Stimulated activated CD8-positive, alpha-beta memory T cell treated with anti-CD3 and anti-CD28 coated beads, Interleukin-15, amount 100 ng/mL, for 24 hours (primary cell): Measurements from ENCODE around the gene ANXA6.
"Not testable (repeated sequence)": the region's sequence is repeated elsewhere in the genome, so short reads cannot be mapped to it uniquely, and the experiment has no call there.

Experiments
- DNase-seq: peaks from one replicate; pipeline ENCODE4 v3.0.0-alpha.2; 2020; ENCODE audit warnings: low read depth

Gene ANXA6

DNA sequence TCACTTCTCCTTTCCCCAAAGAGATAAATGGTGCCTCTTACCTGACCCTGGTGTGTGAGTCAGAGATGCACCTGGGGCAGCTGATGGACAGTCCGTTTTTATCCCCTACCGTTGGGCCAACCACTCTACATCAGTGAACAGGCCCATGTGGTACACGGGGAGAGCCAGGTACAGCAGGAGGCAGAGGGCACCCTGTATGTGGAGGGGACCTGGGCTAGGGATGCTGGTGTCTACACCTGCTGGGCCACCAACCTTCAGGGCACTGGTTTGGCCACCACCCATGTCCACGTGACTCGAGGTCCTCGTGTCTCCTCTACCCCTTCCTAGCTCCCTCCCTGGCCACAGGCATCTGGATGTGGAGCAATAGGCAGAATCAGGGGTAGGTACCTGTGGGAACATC is 22.7 kb upstream of the ANXA6 start:
- DNase-seq, result no peak

DNA sequence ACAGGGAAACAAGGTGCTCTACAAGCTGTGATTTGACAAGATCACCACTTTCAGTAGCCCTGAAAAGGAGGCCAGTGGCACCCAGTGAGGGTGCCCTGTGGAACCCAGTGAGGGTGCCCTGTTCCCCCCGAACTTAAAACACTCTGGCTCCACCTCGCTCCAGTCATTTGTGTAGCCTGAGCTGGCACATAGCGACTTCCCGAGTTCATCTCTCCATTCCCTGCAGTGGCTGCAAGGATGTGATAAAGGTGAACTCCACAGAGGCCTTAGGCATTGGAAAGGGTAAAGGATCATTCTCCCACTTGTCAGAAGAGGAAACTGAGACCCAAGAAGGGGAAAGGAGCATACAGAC is 21.9 kb upstream of the ANXA6 start:
- no peak for DNase-seq

DNA sequence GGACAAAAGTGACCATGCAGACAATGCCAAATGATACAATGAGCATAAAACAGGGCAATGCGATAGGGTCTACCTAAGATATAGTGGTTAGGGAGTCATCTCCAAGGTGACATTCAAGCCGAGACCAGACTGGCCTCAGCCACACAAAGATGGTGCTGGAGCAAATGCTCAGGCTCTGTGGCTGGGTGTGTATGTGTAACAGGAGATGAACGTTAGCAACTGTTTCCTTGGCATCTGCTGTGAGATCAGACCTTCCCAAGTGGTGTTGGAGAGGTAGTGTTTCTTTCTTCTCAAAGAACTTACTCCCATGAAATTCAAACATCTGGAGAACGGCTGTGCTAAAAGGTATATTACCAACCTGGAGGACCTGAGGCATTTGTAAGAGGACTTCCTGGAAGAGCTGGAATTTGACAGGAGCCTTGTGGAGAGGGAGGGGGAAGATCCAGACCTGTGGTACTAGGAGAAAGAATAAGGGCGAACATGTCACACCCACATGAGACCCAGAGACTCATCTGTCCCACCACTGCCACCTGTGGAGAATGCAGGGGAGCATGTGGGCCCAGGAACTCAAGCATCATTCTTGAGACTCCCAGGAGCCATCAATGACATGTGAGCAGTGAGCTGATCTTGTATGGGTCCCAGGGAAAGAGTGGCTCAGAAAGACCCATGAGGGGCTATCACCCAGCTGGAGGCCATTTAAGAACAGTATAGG is 21.4 kb upstream of the ANXA6 start:
- DNase-seq, result no peak

DNA sequence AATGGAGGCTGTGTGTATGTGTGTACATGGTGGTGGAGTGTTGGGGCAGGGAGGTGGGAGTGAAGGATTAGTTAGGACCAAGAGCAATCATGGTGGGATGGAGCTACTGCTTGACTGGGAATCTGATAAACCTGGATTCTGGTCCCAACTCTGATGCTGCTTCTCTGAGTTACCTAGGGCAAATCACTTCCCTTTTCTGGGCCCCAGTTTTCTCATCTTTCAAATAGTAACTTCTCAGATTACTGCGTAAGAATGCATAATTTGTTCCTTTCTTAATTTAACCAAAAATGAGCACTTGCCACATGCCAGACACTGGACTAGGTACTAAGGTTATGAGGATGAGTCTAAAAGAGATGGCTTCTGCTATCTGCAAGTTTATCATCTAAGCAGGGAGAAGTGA is 20.8 kb upstream of the ANXA6 start:
- no peak for DNase-seq

GRCh38 chr5:151176268-151176667 is 18.7 kb upstream of the ANXA6 start:
- DNase-seq, result not testable (repeated sequence)

GRCh38 chr5:151174612-151175101 is 17.1 kb upstream of the ANXA6 start:
- no peak for DNase-seq

GRCh38 chr5:151173711-151174611 is 16.4 kb upstream of the ANXA6 start:
- no peak for DNase-seq

DNA sequence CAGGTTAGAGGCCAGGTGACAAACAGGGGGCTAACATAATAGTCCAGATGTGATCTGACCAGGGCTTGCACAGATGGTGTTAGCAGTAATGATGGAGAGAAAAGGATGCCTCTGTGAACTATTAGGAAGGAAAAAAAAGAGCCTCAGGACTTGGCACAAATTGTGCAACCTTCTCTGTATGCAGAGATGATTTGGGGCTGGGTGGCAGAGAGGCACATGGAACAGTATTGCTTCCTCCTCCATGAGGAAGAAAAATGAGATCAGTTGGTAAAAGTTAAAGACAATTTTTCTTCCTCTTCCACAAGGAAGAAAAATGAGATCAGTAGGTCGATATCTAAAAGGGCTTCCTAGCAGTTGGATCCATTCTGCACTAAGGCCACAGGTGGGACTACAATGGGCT is 13.9 kb upstream of the ANXA6 start:
- DNase-seq, result no peak

GRCh38 chr5:151168602-151169344 is 11.2 kb upstream of the ANXA6 start:
- no peak for DNase-seq

DNA sequence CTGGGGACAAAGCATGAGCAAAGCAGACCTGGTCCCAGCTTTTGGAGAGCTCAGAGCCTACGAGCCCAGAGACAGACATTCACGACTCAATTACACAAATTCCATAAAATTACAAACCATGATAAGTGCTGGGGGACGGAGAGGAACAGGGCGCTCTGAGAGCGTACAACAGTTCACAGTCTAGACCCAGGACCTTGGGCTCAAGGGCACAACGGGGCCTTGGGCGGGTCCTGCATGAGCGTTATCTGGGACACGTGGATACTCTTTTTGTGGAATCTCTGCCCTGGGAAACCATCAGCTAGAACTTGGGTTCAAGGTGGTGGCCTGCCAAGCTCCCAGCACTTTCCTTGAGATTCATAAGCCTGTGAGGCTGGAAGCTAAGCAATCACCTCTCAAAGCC is 9.4 kb upstream of the ANXA6 start:
- no peak for DNase-seq

- DNase-seq, result peak; percentile 38
Observed at GRCh38 chr5:151164687-151165392, 7.3 kb upstream of the ANXA6 start.

GRCh38 chr5:151162776-151163175 is 5.2 kb upstream of the ANXA6 start:
- DNase-seq, result no peak

DNA sequence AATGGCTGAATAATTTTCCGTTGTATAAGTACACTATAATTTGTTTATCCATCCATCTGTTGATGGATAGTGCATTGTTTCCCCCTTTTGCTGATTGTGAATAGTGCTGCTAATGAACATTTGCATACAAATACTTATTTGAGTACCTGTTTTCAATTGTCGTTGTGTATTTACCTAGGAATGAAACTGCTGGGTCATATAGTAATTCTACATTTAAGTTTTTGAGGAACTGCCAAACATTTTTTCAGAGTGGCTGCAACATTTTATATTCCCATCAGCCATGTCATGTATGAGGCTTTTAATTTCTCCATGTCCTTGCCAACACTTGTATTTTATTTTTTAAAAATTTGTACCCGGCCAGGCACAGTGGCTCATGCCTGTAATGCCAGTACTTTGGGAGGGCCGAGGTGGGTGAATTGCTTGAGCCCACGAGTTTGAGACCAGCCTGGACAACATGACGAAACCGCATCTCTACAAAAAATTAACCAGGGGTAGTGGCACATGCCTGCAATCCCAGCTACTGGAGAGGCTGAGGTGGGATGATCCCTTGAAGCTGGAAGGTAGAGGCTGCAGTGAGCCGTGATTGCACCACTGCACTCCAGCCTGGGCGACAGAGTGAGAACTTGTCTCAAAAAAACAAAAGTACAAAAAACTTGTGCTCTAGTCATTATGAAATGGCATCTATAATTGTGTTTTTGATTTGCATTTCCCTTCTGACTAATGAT is 2.2 kb upstream of the ANXA6 start:
- no peak for DNase-seq

DNA sequence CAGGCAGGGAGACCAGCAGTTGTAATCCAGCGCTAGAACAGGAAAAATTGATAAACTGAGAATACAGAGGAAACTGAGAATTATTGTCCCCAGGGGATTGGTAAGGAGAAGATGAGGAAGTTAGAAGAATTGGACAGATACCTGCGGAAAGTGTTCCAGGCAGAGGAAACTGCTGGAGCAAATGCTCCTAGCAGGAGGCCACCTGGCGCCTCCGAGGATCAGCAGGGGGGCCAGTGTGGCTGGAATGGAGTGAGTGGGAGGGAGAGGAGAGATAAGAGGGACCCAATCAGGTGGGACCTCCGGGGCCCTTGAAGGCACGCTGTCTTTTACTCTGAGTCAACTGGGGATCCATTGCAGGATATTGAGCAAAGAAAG is 695 bp upstream of the ANXA6 start:
- no peak for DNase-seq

GRCh38 chr5:151156507-151157420 is 815 bp downstream of the ANXA6 start:
- DNase-seq, result no peak

DNA sequence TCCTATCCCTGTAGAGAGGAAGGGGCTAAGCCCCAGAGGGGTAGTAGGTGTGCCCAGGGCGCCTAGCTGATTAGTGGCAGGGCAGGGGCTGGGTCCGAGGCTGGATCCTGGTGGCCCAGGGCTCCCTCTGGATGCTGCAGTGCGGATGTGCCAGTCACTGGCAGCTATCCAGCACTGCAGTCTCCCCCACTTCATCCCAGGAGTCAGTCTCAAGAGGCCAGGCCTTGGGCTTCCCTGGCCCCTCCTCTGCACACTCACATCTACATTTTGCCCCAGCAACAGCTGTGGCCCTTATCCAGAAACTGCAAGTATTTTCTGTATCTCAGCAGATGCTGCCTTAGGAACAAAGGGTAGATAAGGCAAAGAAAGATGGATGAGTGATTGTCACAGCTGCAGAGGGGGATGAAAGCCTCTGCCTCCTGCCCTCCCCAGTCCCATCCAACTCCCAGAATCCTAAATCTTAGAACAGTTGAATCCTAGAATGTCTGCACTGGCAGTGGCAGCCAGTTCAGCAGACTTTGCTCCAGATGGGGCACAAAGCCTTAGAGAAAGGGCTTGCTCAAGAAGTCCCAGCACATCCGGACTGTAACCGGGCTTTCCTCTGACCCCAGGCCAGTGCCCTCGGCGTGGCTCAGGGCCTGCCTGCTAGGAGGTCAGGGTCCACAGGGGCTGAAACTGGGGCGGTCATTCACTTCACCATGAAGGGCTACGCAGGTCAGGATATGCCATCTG is 1.6 kb downstream of the ANXA6 start:
- no peak for DNase-seq

GRCh38 chr5:151154931-151155774 is 2.4 kb downstream of the ANXA6 start:
- peak; percentile 21 for DNase-seq

- no peak for DNase-seq
Observed at GRCh38 chr5:151153766-151154272, 3.8 kb downstream of the ANXA6 start.
